ENCODE data around the gene HEATR3.

GRCh38 chr16:50050802-50051201 is 15.0 kb upstream of the HEATR3 start:
- TF ChIP-seq CTCF (IDR thresholded peaks at IDR 0.05) (no peak), POLR2AphosphoS5 (IDR thresholded peaks at IDR 0.05) (no peak)

Measured in prostate gland (tissue), 2 donors.